Measurements from ENCODE around the gene SYVN1.

- TF ChIP-seq, protein P1, sequence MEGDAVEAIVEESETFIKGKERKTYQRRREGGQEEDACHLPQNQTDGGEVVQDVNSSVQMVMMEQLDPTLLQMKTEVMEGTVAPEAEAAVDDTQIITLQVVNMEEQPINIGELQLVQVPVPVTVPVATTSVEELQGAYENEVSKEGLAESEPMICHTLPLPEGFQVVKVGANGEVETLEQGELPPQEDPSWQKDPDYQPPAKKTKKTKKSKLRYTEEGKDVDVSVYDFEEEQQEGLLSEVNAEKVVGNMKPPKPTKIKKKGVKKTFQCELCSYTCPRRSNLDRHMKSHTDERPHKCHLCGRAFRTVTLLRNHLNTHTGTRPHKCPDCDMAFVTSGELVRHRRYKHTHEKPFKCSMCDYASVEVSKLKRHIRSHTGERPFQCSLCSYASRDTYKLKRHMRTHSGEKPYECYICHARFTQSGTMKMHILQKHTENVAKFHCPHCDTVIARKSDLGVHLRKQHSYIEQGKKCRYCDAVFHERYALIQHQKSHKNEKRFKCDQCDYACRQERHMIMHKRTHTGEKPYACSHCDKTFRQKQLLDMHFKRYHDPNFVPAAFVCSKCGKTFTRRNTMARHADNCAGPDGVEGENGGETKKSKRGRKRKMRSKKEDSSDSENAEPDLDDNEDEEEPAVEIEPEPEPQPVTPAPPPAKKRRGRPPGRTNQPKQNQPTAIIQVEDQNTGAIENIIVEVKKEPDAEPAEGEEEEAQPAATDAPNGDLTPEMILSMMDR (IDR thresholded peaks at IDR 0.05), result no peak
- TF ChIP-seq REST (IDR thresholded peaks at IDR 0.05), result no peak
- TF ChIP-seq ZFP36 (IDR thresholded peaks at IDR 0.05; ENCODE audit: borderline replicate concordance, partially characterized antibody), result no peak
- TF ChIP-seq HOXA7 (CRISPR knock-in tag; IDR thresholded peaks at IDR 0.05), result no peak
- no peak for TF ChIP-seq RFX5 (IDR thresholded peaks at IDR 0.05)
- TF ChIP-seq, protein P2, sequence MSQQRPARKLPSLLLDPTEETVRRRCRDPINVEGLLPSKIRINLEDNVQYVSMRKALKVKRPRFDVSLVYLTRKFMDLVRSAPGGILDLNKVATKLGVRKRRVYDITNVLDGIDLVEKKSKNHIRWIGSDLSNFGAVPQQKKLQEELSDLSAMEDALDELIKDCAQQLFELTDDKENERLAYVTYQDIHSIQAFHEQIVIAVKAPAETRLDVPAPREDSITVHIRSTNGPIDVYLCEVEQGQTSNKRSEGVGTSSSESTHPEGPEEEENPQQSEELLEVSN (IDR thresholded peaks at IDR 0.05; ENCODE audit: borderline replicate concordance, low read depth), result no peak
- no peak for TF ChIP-seq SREBF2 (IDR thresholded peaks at IDR 0.05)
- no peak for TF ChIP-seq PHF8 (IDR thresholded peaks at IDR 0.05; ENCODE audit: borderline replicate concordance, low read depth)
- TF ChIP-seq FOSL2 (IDR thresholded peaks at IDR 0.05), result no peak
- no peak for TF ChIP-seq FOSL2 (CRISPR knock-in tag; IDR thresholded peaks at IDR 0.05)
- no peak for TF ChIP-seq CBX8 (IDR thresholded peaks at IDR 0.05)
These were observed 49.5 kb downstream of the SYVN1 start for GRCh38 chr11:65084598-65085375.
